Measurements from ENCODE around the gene PCDH1. TPM values are rescaled to one million over a fixed set of nuclear protein-coding genes. Genes with fewer than 3 reads are reported as not detected.

PCDH1 gene
- total RNA-seq, 1 donor from 2014 or later: 62.7 TPM

DNA sequence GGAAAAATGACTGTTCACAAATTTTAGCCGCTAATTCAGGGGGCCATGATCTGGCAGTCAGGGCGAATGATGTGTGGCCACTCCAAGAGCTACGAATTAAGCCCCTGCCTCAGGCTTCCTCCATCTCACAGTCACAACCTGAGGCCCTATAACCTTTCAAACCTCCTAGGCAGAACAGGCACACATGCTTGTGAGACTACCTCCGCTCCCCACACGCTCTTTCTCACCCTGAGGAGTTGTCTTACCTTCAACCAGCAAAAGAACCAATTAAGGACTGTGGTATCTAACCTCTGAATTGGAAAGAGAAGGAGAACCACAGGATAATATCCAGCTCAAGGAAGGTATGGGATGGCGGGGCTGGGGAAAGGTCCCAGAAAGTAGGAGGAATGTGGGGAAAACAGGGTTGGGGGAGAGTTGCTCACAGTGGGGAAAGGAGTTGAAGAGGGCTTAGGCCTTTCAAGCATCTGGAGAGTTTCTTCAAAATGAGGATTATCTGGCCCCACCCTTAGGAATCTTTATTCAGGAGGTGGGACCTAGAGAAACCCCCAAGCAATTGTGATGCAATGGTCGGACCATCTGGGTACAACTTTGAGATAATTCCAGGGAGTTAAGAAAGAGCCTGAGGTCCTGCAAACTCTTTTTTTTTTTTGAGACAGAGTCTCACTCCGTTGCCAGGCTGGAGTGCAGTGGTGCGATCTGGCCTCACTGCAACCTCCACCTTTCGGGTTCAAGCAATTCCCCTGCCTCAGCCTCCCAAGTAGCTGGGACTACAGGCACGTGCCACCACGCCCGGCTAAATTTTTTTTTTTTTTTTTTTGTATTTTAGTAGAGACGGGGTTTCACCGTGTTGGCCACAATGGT is 5.5 kb downstream of the PCDH1 start:
- ATAC-seq: no peak

DNA sequence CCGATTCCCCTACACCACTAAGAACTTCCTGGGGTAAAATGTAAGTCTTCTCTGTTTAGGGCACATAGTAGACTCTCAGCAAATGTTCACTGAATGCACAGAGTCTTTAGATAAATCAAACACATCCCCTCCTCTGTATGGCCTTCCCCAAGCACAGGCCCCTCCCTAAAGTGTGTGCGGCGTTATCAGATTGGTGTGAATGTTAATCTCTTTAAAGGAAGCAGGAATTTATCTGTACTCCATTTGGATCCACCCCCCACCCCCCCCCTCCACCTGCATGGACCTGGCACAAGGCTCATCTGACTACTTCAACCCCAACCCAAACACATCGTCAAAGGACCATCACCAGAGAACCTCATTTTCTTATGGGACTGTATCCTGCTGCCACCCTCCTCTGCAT is 6.3 kb downstream of the PCDH1 start:
- ATAC-seq: no peak

DNA sequence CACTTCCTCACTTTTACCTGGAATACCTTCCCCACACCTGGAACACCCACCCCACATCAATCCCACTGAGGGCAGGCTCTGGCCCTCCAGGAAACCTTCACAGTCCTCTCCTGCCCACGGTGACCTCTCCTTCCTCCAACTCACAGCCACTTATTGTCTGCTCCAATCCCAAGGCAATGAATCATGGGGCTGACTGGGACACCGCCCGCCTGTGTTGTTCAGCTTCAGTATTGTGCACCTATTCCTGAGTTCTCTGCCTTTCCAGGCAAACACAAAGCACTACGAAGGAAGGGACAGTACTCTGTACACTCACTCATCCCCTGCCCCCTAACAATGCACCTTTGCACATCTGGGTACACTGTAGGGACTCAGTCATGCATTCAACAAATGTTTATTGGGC is 7.3 kb downstream of the PCDH1 start:
- peak; percentile 65 for ATAC-seq

DNA sequence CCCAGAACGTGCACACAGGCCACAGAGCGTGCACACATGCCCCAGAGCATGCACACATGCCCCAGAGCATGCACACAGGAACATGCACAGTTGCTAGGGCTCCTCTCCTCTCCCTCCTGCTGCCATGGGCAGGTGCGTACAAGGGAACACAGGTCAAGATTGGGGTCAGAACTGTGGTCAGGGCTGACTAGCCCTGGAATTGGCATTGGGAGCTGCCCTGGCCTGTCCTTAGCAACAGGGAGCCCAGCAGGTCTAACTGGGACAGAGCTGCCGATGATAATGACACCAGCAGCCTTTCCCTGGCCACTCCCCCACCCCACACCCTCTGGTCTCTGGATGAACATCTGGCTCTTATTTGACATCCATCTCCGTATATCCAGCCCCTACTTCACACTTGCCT is 8.0 kb downstream of the PCDH1 start:
- ATAC-seq: peak; percentile 73

DNA sequence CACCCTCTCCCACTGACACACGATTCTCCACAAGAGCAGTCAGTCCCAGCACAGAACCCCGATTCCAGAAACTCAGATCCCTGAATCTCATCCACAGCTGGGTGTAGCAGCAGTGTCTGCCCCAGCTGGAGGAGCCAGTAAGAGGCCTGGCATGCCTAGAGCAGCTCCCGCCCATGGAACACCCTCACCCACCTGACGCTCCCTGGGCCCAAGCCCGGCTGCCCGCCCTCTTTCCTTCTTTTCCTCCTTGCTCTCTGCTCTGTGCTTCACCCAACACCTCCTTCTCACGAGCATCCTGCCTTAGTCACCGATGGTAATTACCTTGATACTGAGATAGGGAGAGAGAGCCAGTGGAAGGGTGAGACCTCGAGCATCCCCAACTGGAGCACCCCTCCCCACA is 8.7 kb downstream of the PCDH1 start:
- peak; percentile 83 for ATAC-seq

DNA sequence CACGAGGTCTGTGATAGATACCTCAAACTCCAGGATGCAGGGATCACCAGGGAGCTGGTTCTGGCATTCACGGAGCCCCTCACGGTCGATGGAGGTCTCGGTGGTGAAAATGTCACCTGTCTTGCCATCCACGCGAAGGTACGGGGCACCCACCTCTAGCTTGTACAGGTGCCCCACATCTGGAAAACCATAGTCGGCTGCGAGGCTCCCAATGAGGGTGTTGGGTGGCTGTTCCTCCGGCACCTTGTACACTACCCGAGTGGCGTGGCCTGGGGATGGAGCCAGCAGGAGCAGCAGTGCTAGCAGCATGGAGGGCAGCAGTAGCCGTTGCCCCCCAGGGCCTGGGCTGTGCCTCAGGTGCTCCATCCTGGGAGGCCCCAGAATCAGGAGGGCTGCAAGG is 9.2 kb downstream of the PCDH1 start:
- no peak for ATAC-seq

DNA sequence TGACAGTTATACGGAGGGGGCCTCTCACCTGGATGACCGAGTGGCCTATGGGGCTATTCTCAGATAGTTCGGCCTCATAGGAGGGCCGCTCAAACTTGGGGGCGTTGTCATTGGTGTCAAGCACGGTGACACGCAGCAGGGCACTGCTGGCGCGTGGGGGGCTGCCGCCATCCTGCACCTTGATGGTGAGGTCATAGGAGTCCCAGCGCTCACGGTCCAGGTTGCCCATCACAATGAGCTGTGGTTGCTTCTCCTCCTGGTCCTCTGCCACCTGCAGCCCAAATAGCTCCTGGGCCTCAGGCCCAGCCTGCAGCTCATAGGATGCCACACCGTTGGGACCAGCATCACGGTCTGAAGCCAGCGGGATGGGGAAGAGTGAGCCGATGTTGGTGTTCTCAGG is 9.7 kb downstream of the PCDH1 start:
- ATAC-seq: no peak

DNA sequence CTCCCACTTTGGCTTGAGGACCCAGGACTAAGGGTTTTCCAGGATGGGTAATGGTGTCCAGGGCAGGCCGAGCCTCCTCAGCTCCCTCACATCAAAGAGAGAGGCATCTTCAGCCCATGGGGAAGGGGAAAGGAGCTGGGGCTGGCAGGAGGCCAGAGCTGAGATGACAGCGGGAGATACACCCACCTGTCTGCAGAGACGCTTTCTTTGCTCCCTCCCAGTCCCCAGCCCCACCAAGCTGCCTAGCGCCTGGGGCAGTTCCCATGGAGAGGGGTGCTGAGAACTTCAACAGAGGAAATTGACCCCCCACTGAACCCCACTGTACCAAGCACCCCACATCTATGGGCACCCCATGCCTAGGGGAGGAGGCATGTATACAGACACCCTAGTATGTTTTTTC is 10.6 kb downstream of the PCDH1 start:
- ATAC-seq: no peak

DNA sequence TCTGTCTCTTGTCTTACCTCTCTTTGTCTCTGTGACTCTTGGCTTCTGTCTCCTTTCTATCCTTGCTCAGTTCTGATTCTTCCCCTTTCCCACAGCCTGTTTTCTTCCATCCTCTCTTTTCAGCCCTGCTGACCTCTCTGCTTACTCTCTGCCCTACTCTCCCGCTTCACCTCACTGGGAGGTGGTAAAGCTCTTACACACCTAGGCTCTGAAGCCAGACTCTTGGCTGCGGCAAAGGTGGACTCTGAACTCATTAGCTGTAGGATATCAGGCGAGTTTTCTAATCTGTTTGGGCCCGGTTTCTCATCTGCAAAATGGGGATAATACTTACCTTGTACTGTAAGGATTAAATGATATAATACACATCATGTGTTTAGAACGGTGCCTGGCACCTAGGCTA is 11.1 kb downstream of the PCDH1 start:
- ATAC-seq: no peak

DNA sequence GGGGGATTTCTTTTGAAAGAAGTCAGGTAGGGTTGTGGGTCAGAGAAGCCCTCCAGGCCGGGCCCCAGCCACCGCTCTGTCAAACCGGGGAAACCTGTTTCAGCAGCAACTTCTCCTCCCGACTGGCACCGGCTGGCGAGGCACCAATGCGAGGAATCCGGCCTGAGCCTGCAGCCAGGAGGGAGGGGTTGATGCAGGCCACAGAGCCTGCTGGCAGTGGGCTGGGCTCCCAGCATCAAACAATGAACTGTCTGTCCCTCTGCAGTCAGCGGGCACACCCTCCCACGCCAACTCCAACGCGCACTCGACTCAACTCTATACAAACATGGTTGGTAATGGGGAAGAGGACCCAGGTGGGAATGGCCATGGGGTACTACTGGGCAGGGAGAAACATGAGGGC is 12.1 kb downstream of the PCDH1 start:
- ATAC-seq: peak; percentile 81

DNA sequence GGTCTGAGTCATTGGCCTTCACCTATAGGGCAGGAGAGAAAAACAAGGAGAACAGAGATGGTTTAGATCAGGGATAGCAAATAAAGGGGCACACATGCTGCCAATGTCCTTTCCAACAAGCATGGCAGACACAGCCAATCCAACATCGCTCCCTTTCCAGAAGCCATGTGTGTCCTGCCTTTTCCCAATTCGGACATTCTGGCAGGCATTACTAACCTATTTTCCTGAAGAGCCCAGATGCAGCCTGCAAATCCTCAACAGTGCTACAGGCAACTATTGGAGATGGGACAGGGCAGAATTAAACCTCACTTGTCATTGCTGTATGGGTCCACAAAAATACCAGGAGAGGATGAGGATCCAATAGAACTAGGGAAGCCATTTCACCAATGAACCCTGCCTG is 12.8 kb downstream of the PCDH1 start:
- ATAC-seq: no peak

DNA sequence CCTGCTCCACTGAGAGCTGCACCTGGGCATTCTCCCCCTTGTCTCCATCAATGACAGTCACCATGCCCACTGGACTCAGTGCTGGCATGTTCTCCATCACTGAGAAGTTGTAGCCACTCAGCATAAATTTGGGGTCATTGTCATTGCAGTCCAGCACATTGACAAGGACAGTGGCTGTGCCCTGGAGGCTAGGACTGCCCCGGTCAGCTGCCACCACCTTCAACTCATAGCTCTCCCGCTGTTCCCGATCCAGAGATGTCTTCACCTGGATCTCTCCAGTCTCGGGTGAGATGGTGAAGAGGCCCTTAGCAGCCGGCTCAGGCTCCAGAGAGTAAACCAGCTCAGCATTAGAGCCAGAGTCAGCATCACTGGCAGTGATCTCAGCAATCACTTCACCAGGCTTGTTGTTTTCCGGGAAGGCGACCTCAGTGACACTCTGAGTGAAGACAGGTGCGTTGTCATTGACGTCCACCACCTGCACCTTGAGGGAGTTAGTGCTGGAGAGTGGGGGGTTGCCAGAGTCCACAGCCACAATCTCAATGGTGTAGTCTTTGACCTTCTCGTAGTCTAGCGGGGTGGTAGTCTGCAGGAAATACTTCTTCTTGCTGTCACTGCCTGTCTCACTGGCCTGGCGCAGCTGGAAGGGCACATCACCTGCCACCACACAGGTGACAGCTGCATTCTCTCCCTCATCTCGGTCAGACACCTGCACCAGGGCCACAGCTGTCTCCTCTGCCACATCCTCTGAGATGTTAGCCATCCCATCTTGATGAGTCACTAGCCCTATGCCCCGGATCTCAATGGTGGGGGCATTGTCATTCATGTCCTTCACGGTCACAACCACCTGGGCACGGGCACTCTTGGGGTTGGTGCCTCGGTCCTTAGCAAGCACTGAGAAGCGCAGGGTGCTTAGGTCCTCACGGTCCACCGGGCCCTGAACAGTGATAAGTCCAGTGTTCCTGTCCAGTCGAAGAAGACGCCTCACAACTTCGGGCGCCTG is 13.5 kb downstream of the PCDH1 start:
- ATAC-seq: no peak

DNA sequence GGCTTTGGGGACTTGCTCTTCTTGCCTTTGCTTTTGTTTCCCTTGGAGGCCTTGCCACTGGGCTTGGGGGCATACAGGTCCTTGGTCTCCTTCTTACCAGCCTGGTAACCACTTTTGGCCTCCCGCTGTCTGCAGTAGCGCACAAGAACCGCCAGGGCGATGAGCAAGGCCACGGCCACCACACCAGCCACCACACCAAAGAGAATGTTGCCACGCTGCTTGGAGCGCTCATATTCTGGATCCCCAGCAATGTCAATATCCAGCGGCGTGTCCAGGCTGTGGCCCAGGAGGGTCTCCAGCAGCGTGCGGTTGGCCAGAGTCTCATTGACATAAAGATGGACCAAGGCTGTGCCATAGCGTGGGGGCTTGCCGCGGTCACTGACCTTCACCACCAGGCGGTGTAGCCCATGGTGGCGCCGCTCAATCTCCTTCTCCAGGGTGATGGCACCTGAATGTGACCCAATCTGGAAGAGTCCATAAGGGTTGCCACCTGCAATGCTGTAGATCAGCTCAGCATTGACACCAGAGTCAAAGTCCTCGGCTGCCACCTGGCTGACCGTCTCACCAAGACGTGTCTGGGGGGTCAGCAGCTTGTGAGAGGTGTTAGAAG is 14.5 kb downstream of the PCDH1 start:
- ATAC-seq: no peak

DNA sequence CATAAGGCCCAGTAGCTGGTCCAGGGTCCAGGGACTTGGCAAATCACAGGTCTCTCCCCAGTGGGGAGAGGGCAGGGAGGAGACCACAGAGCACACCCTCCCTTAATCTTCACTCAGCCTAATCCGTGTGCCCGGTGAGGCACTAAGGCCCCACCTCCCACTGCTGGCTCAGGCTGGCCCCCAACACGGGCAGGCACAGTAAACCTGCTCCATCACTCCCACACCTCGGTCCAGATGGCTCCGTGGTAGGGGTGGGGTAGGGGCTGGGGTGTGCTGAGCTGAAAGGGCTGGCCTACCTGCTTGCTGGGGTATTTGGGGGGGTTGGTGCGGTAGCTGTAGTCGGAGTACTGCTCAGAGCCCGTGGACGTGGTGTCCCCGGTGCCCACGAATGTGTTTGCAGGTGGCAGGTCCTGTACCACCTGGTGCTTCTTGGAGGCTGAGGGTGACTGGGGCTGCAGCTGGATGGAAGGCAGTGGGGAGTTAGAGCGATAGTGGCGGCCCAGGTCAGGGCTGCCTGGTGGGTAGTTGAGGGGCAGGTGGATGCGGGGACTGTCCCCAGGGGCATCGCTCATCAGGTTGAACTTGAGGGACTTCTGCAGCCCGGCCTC is 15.2 kb downstream of the PCDH1 start:
- ATAC-seq: no peak

DNA sequence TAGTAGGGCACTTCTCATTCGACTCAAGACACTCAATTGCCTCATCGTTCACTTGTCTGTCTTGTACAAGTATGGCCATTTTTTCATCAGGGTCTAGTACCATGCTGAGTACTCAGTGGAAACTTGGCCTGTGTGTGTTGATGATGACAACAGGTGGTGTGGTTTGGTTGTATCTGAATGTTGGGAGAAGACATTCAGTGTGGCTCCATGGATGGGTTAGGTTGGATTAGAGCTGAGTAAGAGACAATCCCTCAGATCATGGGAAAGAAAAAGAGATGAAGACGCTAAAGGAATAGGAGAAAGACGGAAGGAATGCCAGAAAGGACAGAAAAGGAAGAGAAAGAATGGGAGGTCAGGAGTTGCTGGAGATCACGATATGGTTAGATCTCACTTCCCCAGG is 17.0 kb downstream of the PCDH1 start:
- ATAC-seq: no peak

DNA sequence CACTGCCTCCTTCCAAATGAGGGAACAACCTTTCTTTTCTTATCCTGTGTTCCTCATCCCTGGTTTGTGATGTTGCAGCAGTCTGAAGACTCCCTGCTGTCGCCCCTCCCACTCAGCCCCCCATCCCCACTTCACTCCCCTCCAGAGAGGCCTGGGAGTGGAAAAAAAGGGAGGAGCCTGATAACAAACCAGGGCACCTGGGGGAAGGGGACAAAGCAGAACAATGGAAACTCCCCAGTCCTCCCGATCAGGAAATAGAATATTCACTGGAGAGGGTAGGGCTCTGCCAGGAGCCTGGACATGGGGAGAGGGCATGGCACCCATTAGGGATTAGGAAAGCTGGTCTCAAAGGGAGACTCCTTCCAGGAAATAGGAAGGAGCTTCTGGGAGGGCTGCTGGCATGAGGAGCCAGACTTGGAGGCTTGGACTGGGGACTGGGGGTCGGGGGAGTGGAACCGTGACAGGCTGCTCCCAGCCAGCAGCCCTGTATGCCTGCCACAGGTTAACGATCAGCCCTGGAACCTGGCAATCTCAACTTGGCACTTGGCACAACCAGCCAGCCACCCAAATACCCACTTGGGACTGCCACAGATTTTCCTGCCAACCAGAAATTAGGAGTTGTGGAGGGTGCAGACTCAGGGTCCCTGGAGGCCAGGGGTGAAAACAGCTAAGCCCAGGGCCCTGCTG is 20.0 kb downstream of the PCDH1 start:
- ATAC-seq: no peak

DNA sequence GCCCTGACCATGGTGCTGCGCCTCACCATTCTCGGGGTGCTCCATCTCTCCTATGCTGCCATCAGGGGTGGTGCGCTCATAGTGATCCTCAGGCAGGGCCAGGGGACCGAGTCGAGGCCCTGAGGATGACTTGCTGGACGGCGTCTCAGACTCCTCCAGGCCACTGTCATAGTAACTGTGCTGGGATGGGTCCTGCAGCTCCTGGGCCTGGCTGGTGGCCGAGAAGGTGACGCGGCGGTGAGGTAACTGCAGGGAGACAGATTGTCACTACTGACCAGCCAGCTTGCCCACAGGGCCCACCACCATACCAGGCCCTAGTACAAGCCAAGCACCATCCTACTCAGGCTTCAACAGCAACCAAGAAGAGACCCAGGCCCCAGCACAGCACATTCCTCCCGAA is 21.0 kb downstream of the PCDH1 start:
- ATAC-seq: no peak

DNA sequence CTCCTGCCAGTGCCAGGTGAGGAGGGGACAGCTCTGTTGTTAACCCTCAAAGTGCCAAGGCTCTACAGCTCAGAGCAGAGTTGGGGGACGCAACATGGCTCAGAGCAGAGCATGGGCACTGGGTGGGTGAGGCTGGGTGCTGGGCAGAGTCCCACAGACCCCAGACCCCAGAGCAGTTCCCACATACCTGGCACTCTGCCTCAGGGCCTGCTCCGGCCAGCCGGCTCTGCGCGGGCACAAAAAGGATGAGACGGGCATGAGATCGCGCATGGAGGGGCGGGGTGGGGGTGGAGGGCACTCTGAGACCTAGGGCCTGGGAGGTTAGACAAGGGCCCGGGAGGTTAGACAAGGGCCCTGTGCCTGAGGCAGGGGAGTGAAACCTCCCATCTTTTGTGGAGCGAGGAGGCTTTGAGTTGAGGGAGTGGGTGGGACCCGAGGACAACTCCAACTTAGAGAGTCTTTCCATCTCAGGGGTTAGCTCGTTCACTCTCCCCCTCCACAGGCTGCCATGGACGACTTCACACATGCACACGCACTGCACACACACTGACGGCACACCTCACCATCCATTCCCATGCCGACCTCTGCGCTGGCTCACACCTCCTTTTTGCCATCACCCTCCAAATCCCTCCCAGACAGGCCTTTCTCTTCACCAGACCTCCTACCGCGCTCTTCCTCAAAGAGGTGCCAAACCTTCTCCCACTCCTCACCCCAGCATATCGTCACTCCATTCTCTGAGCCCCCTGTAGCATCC is 22.0 kb downstream of the PCDH1 start:
- ATAC-seq: no peak

DNA sequence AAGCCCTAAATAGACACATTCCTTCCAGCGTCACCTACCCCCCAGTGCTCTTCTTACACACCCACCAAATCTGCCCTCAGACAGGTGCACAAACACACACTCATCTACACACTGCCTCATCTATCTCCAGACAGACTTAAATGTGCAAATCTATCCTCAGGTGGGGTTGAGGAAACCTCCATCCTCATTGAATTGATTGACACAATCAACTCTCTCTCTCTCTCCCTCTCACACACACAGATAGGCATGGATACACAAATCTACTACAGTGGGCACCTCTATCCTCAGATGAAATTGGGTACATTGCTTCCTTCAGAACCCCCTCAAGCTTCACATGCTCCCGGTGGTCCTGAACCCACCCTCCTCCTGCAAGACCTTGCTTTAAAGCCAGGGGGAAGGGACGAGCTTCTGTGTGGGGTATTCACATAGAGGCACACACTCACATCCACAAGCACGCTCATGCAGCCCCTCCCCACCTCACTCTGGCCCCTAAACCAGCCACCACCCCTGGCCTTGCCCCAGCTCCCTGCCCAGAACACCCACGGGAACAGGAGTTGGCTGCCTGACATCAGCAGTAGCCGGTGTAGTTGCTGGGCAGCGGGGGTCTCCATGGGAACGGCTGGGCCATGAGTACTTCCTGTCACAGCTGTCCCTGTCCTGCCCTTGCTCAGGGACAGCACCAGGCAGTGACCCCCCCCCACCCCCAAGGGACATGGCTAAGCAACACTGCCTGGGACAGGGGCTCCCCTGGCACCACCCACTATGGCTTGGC is 22.8 kb downstream of the PCDH1 start:
- ATAC-seq: no peak

DNA sequence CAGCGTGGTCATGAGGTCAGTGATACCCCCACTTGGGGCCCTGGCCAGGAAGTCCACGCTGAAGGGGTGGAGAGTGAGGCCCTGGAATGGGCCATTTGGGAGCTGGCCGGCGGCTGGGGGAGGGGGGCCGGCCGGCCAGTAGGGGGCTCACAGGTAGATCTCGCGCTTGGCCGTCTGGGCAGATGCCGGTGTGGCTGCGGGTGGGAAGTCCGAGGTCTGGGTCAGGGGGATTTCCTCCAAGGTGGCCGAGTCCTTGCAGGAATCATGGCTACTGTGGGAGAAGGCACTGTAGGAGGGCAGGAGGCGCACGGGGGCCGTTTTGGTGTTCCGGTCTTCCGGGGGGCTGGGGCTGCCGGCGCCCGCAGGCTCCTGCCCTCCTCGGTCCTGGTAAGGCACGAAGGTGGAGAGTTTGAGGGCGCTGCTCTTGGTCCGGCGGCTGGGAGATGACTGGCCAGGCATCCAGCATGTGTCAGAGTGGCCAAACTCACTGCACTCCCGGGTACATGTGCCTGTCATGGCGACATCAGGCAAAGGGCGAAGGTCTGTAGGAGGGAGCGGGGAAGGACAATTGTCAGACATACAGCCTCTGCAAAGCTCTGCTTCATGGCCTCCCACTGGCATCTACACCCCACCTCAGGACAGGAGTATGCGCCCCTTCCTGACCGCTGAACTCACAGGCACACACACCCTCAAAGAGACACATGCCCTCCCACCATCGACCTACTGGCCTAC is 24.1 kb downstream of the PCDH1 start:
- ATAC-seq: no peak
